Left renal pelvis (tissue), 4 donors: ENCODE data around the gene GBP7. TPM values are rescaled to one million over a fixed set of nuclear protein-coding genes. Genes with fewer than 3 reads are reported as not detected.
"Not testable (repeated sequence)": the region's sequence is repeated elsewhere in the genome, so short reads cannot be mapped to it uniquely, and the experiment has no call there.

Experiments
- DNase-seq, 4 donors: peaks; one replicate each; pipeline ENCODE4 v3.0.0-alpha.2; 2013; ENCODE audit warnings: low read depth in 4 of 4, low spot score in 3 of 4
- polyA plus RNA-seq, 4 donors: library from polyadenylated mRNA; unstranded; fragments of 120-200 nt; gene quantifications; one replicate each; pipeline ENCODE4 v1.2.1, GENCODE V29; 2013; ENCODE audit not compliant: insufficient read length in 4 of 4

The GBP7 gene
- polyA plus RNA-seq, 4 donors: 0.11 to 0.46 TPM; not detected in 2

DNA sequence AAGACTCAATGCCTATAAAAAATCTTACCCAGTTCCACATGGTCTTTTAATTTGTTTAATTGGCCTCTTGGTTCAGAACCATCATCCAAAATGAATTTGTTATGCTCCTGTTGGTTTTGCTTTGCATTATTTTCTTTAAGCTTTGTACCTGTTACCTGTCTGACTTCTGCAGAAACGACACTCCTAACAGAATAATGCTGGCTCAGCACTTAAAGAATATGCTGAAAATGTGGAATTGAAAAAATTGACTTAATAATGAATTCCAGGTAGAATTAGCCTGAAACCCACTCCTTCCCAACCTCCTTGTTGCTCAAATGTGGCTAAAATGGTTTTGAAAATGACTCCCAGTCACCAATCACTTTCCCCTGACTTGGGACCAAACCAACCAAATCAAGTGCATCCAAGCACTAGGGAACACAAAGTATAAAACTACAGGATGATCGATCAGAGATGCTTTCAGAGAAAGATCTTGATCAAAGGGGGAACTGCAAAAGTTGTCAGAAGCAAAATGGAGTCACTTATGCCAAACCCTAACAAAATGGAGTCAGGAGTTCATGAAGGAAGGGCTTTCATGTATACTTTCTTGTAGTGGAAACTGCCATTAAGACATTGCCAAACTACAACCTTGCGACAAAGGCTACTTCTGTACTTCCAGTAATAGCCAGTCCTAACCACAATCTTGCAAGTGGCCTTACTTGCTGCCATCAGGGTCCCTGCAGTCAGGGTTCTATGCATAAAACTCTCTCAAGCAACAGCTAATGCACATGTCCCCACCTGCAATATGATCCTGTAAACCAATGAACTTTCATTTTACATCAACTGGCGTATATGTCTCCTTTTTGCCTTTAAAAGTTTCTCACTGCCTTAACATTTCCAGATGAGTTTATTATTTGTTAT, 5.4 kb downstream of the GBP7 start:
- DNase-seq: no peak

DNA sequence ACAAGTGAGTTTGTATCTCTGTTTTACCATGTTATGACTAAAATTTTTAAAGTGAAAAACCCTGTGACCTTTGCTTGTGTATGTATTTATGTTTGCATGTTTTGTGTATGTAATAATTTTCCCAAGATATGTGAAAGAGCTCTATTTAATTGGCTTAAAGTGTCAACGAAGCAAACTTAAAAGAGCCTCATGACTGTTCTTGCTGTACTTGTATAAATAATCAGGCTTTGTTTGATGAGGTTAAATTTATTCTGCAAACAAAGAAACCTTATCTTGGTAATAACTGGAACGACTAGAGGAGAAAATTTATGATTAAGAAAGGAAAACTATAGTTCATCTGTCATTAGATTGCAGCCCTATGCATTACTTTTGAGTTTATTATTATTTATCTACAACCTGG, 6.6 kb downstream of the GBP7 start:
- no peak for DNase-seq

DNA sequence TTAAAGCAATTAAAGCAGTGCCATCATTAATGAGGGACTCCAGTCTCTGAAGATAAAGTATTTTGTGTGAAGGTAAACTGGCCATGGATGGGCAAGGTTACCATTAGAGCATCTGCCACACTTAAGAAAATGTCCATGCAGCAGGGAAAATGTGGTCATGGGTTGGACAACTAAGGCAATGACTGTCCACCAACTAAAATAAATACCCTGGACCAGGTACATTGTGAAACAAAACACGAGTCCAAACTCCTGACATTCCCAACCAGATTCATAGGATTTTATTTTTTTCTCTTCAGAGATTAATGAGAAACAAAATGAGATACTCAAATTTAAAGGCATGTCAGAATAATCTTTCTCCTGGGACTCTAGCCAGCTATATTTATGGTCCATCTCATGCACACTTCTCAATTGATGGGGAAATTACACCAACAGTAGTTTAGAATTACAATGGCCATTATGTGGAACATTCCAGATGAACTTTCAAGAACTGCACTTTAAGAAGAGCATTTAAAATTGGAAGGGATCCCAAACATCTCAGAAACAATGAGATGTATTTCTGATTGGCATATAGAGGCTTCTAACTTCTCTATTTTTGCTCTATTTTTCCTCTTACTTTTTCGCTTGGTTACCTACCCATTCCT, 8.1 kb downstream of the GBP7 start:
- DNase-seq: no peak

DNA sequence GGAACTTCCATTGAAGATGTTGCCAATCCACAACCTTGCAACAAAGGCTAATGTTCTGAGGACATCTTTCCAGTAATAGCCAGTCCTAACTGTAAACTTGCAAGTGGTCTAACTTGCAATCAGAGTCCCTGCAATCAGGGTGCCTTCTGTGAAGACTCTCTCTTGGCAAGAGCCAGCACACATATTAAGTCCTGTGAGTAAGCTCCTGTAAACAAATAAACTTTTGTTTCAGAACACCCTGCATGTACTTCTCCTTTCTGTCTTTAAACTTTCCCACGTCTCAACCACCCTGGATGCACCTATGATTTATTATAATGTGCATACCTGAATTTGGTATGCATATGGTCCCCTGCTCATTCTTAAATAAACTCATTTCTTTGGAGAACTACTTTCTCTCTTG, 9.1 kb downstream of the GBP7 start:
- no peak for DNase-seq

- no peak for DNase-seq
Observed at GRCh38 chr1:89165811-89166210, 10.0 kb downstream of the GBP7 start.

DNA sequence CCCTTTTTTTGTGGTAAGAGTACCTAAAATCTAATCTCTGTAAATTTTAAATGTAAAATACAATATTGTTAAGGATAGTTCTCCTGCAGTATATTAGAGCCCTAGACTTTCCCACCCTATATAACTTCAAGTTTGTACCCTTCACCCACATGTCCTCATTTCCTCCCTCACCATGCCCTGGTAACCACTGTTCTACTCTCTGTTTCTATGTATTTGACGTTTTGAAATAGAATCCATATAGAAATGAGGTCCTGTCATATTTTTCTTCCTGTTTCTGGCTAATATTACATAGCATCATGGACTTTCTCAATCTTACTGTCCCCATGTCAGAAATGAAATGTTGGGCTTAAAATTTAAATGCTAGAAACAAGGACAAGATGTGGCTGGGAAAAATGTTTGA, 24.8 kb downstream of the GBP7 start:
- DNase-seq: no peak

GRCh38 chr1:89149976-89150375, 25.8 kb downstream of the GBP7 start:
- DNase-seq: no peak

GRCh38 chr1:89149229-89149628, 26.6 kb downstream of the GBP7 start:
- DNase-seq: no peak

DNA sequence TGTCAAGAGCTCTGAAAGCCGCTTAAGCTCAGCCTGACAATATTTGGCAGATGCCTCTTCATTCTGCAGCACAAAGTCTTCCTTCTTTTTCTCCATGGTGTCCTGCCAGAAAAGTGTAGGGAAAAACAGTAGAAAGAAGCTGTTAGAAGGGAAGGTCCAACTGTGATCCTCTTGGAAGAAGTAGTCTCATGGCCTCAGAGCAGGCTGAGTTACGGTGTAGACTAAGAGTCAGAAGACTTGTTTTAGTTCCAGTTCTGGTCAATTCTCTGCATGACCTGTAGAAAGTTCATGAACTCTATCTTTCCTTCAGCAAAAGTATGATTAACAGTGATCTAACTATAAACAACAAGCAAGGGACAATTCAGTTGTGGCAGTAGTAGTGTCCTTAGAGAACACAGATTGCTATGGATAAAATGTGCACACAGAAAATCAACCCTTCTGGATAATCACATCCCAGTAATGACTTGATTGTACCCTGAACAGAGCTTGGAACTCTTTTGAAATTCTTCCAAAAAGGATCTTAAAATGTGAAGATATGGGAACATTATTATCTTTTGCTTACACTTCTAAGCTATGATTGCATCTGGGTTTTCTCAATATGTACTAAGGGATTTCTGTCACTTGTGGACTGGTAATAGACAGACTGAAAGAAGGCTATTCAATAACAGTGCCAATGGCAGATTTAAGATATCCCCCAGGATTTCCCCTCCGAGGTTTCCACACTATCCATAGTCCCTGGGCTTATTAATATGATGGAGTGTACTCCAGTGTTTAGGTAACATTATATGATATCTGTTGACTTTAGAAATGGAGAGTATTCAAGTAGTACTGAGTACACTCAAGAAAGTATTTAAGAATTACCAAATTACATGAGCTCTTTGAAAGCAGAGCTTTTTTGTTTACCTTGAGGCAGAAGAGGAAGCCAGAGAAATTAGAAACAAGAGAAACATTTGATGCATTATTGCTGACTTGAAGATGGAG, 27.8 kb downstream of the GBP7 start:
- DNase-seq: no peak

- DNase-seq: no peak
Observed at GRCh38 chr1:89146721-89147120, 29.1 kb downstream of the GBP7 start.

DNA sequence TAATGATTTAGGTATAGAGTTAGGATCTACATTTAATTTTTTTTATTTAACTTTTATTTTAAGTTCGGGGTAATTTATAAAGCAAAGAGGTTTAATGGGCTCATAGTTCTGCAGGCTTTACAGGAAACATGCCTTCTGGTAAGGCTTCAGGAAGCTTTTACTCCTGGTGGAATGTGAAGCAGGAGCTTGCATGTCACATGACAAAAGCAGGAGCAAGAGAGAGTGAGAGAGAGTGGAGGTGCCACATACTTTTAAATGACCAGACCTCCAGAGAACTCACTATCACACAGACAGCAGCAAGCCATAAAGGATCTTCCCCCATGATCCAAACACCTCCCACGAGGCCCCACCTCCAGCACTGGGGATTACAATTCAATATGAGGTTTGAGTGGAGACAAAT, 32.3 kb downstream of the GBP7 start:
- DNase-seq: no peak

- no peak for DNase-seq
Observed at GRCh38 chr1:89142160-89142559, 33.6 kb downstream of the GBP7 start.

- no peak for DNase-seq
Observed at GRCh38 chr1:89133747-89134146, 42.1 kb downstream of the GBP7 start.

DNA sequence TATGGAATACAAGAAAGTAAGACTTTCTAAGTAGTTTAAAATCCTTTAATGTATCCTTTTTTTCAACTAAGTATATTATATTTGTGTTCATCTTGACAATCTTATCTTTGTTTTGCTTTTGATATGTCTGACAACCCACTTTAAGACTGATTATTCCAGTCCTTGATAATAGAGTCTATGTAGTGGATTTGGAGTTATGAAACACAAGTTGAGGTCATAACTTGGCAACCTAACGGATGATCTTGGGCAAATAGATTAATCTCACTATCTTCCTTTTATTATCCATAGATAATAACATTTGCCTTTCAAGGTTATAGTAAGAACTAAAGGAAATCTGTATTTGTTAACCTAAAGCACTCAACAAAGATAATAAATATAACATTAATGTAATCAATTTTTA, 45.1 kb downstream of the GBP7 start:
- no peak for DNase-seq

DNA sequence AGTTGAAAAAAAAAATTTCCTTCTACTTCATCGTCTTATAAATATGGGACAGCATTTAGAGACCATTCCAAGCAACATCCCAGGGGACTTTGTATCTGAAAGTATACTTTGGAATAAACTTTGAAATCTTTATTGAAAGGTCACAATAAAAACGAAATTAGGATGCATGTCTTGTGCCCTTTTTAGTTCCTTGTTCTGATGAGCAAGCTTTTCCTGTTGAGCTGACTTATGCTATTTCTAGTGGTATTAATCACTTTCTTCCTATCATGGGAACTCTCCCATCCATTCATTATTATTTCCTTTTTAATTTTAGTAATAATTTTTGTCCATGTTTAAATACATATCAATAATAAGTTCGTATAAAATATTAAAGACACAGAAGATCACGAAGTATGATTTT, 45.9 kb downstream of the GBP7 start:
- no peak for DNase-seq

- not testable (repeated sequence) for DNase-seq
Observed at GRCh38 chr1:89128003-89128458, 47.8 kb downstream of the GBP7 start.

GRCh38 chr1:89126602-89127565, 48.9 kb downstream of the GBP7 start:
- not testable (repeated sequence) for DNase-seq

- DNase-seq: no peak
Observed at GRCh38 chr1:89125913-89126580, 49.8 kb downstream of the GBP7 start, which contains the start of gene GBP2. Gene GBP2 (minus strand): TSS chr1:89126114. CDS start chr1:89121966, 4,148 bp downstream.
